Calu3 (cell line): ENCODE measurements around the gene GABPB1. TPM values are rescaled to one million over a fixed set of nuclear protein-coding genes. Genes with fewer than 3 reads are reported as not detected.
A peak's percentile ranks its signal among the peaks of the same experiment; 100 is the strongest.

Experiments used
- BruUV-seq: library from RNA; stranded (reverse); fragments of 400-500 nt; replicated peaks from 2 replicates; lab custom pipeline; 2021; lab: Mats Ljungman, UMichigan
- CTCF ChIA-PET: fragments of 300-600 bp; sonication (Branson Sonifier 250); formaldehyde crosslinking; loops from one replicate; lab custom pipeline; 2022; ENCODE audit warnings: antibody characterized with exemption; lab: Charles Lee
- DNase-seq: peaks from one replicate; pipeline ENCODE4 v3.0.0; 2022
- H3K27ac Mint-ChIP-seq: one replicate; pipeline ENCODE4 v1.8.0; 2022; ENCODE audit warnings: mixed read lengths; ENCODE audit not compliant: unreplicated experiment
- H3K27me3 Mint-ChIP-seq: one replicate; pipeline ENCODE4 v1.8.0; 2022; ENCODE audit warnings: mixed read lengths; ENCODE audit not compliant: unreplicated experiment
- H3K36me3 Mint-ChIP-seq: one replicate; pipeline ENCODE4 v1.8.0; 2022; ENCODE audit warnings: mild to moderate bottlenecking, moderate library complexity, mixed read lengths; ENCODE audit not compliant: insufficient read depth, unreplicated experiment
- H3K4me1 Mint-ChIP-seq: one replicate; pipeline ENCODE4 v1.8.0; 2022; ENCODE audit warnings: mild to moderate bottlenecking, low read depth, mixed read lengths; ENCODE audit not compliant: unreplicated experiment
- H3K4me3 Mint-ChIP-seq: one replicate; pipeline ENCODE4 v1.8.0; 2022; ENCODE audit warnings: mild to moderate bottlenecking, low read depth, moderate library complexity, mixed read lengths; ENCODE audit not compliant: unreplicated experiment
- H3K9me3 Mint-ChIP-seq: one replicate; pipeline ENCODE4 v1.8.0; 2022; ENCODE audit warnings: low read depth, mixed read lengths; ENCODE audit not compliant: unreplicated experiment
- intact Hi-C: fragments of 100-400 bp; cut with micrococcal nuclease; formaldehyde crosslinking; loops from one replicate; pipeline ENCODE4 v1.10.0; 2022; ENCODE audit not compliant: unreplicated experiment
- total RNA-seq: library from RNA; stranded (reverse); gene quantifications from 2 replicates; pipeline ENCODE4 v1.2.3, GENCODE V29; 2022
- TF ChIP-seq, protein P1 (sequence below): fragments of 200-600 bp; IDR thresholded peaks from one replicate; pipeline ENCODE4 v1.8.0; 2022; ENCODE audit warnings: antibody characterized with exemption; ENCODE audit not compliant: unreplicated experiment

Gene GABPB1
- total RNA-seq, 1 experiment from 2014 or later, result 33.0 TPM

DNA sequence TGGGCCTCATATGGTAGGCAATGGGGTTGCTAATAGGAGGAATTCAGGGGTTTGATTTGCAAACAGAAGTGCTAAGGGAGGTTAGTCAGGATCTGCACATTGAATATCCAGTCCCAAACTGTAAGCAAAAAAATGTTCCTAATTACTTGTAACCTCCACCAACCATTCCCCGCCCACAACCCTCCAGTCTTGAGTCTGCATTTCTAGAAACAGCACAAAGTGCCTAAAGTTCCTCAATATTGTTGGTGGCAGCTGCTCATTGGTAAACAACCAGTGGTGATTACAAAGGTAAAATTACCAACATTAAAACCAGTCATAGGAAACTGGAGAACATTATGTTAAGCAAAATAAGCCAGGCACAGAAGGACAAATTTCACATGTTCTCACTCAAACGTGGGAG lies 108.4 kb downstream of the GABPB1 start:
- no TSS peak for BruUV-seq
- DNase-seq, result no peak
- intact Hi-C loops, result no loop called here
- Mint-ChIP-seq H3K9me3 (no peaks in the 10 kb centered on the region), H3K27me3 (no peaks in the 10 kb centered on the region), H3K36me3 (no peaks in the 10 kb centered on the region), H3K4me1 (peaks cover 5% of the 10 kb centered on the region), H3K4me3 (no peak overlapping the region), H3K27ac (no peak overlapping the region)
- TF ChIP-seq, protein P1, sequence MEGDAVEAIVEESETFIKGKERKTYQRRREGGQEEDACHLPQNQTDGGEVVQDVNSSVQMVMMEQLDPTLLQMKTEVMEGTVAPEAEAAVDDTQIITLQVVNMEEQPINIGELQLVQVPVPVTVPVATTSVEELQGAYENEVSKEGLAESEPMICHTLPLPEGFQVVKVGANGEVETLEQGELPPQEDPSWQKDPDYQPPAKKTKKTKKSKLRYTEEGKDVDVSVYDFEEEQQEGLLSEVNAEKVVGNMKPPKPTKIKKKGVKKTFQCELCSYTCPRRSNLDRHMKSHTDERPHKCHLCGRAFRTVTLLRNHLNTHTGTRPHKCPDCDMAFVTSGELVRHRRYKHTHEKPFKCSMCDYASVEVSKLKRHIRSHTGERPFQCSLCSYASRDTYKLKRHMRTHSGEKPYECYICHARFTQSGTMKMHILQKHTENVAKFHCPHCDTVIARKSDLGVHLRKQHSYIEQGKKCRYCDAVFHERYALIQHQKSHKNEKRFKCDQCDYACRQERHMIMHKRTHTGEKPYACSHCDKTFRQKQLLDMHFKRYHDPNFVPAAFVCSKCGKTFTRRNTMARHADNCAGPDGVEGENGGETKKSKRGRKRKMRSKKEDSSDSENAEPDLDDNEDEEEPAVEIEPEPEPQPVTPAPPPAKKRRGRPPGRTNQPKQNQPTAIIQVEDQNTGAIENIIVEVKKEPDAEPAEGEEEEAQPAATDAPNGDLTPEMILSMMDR, result no peak
- CTCF ChIA-PET, result no interaction called here

DNA sequence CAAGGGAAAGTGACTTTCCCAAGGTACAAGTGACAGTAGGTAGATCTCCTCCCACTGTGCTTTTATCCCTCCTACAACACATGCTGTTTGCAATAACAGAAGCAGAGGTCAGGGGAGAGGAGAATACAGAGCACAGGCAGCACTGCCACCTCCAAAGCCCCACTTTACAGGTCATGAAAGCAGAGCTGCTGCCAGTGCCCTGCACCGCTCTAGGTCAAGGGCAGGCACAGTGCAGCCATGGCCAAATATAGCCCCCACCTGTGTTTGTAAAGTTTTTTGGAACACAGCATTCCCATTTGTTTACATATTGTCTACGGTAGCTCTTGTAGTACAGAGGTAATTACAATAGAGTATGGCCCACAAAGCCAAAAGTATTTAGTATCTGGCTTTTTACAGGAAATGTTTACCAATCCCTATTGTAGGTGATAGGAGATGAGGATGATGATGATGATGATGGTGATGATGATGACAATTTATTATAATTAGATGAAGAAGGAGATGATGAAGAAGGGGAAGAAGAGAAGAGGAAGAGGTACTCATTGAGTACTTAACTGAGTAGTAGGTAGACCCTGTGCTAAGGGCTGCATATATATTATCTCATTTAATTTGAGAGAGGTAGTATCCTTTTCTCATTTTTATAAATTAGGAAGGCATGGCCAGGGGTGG lies 109.9 kb downstream of the GABPB1 start:
- no TSS peak for BruUV-seq
- TF ChIP-seq, protein P1, result no peak
- peaks cover 10% of the 10 kb centered on the region for H3K4me1 Mint-ChIP-seq
- H3K36me3 Mint-ChIP-seq, result no peaks in the 10 kb centered on the region
- no peak for DNase-seq
- no peaks in the 10 kb centered on the region for H3K9me3 Mint-ChIP-seq
- no peak overlapping the region for H3K4me3 Mint-ChIP-seq
- no peaks in the 10 kb centered on the region for H3K27me3 Mint-ChIP-seq
- CTCF ChIA-PET, result no interaction called here
- intact Hi-C loops, result no loop called here
- no peak overlapping the region for H3K27ac Mint-ChIP-seq

DNA sequence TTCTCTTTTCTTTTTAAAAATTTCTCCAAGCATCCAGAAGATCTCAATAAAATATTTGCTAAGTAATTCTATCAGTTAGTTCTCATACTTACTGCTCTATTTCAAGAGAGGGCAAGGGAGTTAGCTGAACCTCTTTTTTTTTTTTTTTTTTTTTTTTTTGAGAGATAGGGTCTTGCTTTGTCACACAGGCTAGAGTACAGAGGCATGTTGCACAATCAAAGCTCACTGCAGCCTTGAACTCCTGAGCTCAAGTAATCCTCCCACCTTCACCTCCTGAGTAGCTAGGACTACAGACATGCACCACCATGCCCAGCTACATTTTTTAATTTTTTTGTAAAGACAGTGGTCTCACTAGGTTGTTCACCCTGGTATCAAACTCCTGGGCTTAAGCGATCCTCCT lies 110.8 kb downstream of the GABPB1 start:
- DNase-seq, result no peak
- intact Hi-C loops, result no loop called here
- CTCF ChIA-PET, result interaction anchor here (0.7 kb wide), 2 partner anchors 191 to 309 kb away, joined by 3 to 6 read pairs; no protein-coding TSS in a partner anchor

DNA sequence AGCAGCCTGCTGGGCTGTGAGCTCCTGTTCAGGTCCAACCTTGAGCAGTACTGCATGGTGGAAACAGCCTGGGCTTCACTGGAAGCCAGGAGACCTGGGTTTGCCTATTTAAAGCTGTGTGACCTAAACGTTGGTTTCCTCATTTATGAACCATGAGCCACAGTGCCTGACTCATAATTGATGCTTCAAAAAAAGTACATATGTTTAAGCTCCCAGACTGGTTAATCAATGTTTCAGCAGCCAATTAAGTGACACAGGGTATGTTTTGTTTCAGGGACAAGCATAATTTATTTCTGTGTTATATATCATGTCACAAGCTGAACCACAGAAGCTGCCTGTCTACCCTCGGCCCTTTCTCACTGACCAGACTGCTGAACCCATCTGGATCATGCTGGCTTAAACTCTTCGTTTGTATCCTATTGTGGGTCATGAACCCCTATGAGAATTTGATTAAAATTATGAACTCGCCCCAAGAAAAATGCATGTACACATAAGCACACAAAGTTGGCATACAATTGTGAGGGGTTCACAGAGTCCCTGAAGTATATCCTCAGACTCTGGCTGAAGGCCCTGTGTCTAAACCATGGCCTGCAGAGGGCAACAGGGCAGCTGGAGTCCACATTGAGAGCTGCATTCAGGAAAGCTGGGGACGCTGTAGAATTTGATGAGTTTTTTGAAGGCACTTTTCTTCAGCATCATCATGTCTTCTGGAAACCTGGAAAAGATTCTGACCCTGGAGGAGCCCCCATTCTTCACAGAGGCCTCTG lies 113.1 kb downstream of the GABPB1 start:
- intact Hi-C loops, result loop anchor here (2.0 kb wide), 1 partner anchor 75 kb away; no protein-coding TSS in a partner anchor
- DNase-seq, result peak; percentile 11
- H3K4me3 Mint-ChIP-seq, result no peak overlapping the region
- CTCF ChIA-PET, result interaction anchor here (1.0 to 2.3 kb wide), 2 partner anchors 13 to 74 kb away, joined by 3 to 8 read pairs; no protein-coding TSS in a partner anchor
- TF ChIP-seq, protein P1, result no peak
- no peaks in the 10 kb centered on the region for H3K36me3 Mint-ChIP-seq
- H3K9me3 Mint-ChIP-seq, result no peaks in the 10 kb centered on the region
- H3K4me1 Mint-ChIP-seq, result peaks cover 10% of the 10 kb centered on the region
- no peak overlapping the region for H3K27ac Mint-ChIP-seq
- no TSS peak for BruUV-seq
- no peaks in the 10 kb centered on the region for H3K27me3 Mint-ChIP-seq

More for the DNA sequence above, 110.8 kb downstream of the GABPB1 start:
- Mint-ChIP-seq H3K27me3 (no peaks in the 10 kb centered on the region), H3K4me3 (no peak overlapping the region), H3K9me3 (no peaks in the 10 kb centered on the region), H3K36me3 (no peaks in the 10 kb centered on the region), H3K27ac (no peak overlapping the region), H3K4me1 (peaks cover 10% of the 10 kb centered on the region)
- BruUV-seq, result no TSS peak
- TF ChIP-seq, protein P1, result no peak
